Neural cell (in vitro differentiated cells): ENCODE measurements around the gene CLIC4.

Experiments
- EZH2 ChIP-seq: fragments of 200-600, 300-800 bp; shearing (Covaris generic), sonication (generic); IDR thresholded peaks from 2 replicates; pipeline ENCODE4 v1.6.1; 2014; ENCODE audit warnings: antibody characterized with exemption, low read length, borderline replicate concordance, mild to moderate bottlenecking; ENCODE audit not compliant: insufficient read depth, poor library complexity, severe bottlenecking
- MXI1 ChIP-seq: fragments of 450-650 bp; conservative IDR thresholded peaks from 2 replicates; pipeline ENCODE4 v1.6.1; 2014; ENCODE audit warnings: antibody characterized with exemption, mild to moderate bottlenecking; ENCODE audit not compliant: poor library complexity, severe bottlenecking
- SMC3 ChIP-seq: fragments of 450-650 bp; conservative IDR thresholded peaks from 2 replicates; pipeline ENCODE4 v1.6.1; 2014; ENCODE audit warnings: antibody characterized with exemption, mild to moderate bottlenecking, moderate library complexity; ENCODE audit not compliant: poor library complexity
- TF ChIP-seq, protein P1 (sequence below): fragments of 450-650 bp; IDR thresholded peaks from 2 replicates; pipeline ENCODE4 v1.5.1; 2014; ENCODE audit warnings: antibody characterized with exemption, mild to moderate bottlenecking, moderate library complexity; ENCODE audit not compliant: poor library complexity, severe bottlenecking

DNA sequence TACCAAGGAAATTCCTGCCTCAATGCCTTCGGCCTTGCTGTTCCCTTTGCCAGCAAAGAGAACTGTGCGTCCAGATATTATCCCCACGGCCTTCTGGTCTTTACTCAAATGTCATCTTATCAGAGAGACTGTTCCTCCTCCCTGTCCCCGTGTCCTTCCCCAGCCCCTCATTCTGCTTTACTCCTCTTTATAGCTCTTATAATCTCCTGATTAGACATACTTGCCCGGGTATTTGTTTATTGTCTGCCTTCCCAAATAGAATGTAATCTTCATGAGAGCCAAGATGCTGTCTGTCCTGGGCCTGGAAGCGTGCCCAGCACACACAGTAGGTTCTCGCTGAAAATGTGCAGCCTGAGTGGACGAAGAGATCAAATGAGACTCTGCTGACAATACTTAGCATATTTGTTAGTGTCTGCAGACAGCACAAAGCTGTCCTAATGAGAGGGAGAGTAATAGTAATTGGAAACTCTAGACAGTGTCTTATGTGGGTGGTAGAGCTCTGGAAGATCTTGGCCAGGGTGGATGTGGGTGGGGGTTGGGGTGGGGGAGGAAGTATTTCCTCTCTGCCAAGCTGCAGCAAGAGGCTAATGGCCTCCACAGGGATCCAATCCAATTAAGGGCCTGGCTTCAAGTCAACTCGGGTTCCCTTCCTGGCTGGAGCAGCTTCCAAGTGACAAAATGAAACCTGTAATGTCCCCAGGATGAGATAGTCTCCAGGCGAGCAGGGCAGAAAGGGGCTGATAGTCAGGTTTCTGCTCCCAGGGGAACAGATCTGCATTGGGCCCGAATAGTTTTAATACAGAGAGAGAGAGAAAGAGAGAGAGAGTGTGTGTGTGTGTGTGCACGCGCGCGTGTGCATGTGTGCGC is 9.5 kb upstream of the CLIC4 start:
- TF ChIP-seq, protein P1, sequence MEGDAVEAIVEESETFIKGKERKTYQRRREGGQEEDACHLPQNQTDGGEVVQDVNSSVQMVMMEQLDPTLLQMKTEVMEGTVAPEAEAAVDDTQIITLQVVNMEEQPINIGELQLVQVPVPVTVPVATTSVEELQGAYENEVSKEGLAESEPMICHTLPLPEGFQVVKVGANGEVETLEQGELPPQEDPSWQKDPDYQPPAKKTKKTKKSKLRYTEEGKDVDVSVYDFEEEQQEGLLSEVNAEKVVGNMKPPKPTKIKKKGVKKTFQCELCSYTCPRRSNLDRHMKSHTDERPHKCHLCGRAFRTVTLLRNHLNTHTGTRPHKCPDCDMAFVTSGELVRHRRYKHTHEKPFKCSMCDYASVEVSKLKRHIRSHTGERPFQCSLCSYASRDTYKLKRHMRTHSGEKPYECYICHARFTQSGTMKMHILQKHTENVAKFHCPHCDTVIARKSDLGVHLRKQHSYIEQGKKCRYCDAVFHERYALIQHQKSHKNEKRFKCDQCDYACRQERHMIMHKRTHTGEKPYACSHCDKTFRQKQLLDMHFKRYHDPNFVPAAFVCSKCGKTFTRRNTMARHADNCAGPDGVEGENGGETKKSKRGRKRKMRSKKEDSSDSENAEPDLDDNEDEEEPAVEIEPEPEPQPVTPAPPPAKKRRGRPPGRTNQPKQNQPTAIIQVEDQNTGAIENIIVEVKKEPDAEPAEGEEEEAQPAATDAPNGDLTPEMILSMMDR = no peak
- TF ChIP-seq SMC3 = no peak
- TF ChIP-seq EZH2 = no peak
- no peak for TF ChIP-seq MXI1
